ENCODE results near the gene NAPA. TPM values are rescaled to one million over a fixed set of nuclear protein-coding genes. Genes with fewer than 3 reads are reported as not detected.

NAPA gene
- total RNA-seq, 1 experiment from 2014 or later, result 61.3 TPM

DNA sequence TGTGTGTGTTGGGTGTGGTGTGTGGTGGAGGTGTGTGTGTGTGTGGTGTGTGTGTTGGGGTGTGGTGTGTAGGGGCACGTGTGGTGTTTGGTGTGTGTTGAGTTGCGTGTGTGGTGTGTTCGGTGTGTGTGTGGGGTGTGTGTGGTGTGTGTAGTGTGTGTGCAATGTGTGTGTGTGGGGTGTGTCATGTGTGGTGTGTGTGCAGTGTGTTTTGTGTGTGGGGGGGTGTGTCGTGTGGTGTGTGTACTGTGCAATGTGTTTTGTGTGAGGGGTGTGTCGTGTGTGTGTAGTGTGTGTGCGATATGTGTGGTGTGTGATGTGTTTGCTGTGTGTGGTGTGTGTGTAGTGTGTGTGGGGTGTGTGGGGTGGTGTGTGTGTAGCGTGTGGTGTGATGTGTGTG lies 24.8 kb downstream of the NAPA start:
- TF ChIP-seq CTCF (IDR thresholded peaks at IDR 0.05) (no peak), RELA (CRISPR knock-in tag; IDR thresholded peaks at IDR 0.05; ENCODE audit: borderline replicate concordance) (no peak), ZNF219 (CRISPR knock-in tag; IDR thresholded peaks at IDR 0.05; ENCODE audit: borderline replicate concordance) (no peak), ZNF121 (CRISPR knock-in tag; IDR thresholded peaks at IDR 0.05) (no peak), EMX1 (CRISPR knock-in tag; IDR thresholded peaks at IDR 0.05) (no peak), CBFB (CRISPR knock-in tag; IDR thresholded peaks at IDR 0.05; ENCODE audit: low read depth) (no peak), SMAD4 (CRISPR knock-in tag; IDR thresholded peaks at IDR 0.05) (no peak), E2F5 (CRISPR knock-in tag; IDR thresholded peaks at IDR 0.05) (no peak), KAT7 (CRISPR knock-in tag; IDR thresholded peaks at IDR 0.05; ENCODE audit: borderline replicate concordance) (no peak), ERG (CRISPR knock-in tag; IDR thresholded peaks at IDR 0.05) (no peak), ZNF263 (CRISPR knock-in tag; IDR thresholded peaks at IDR 0.05; ENCODE audit: low read depth) (no peak), NFE2L1 (CRISPR knock-in tag; IDR thresholded peaks at IDR 0.05) (no peak)
- TF ChIP-seq, protein P1, sequence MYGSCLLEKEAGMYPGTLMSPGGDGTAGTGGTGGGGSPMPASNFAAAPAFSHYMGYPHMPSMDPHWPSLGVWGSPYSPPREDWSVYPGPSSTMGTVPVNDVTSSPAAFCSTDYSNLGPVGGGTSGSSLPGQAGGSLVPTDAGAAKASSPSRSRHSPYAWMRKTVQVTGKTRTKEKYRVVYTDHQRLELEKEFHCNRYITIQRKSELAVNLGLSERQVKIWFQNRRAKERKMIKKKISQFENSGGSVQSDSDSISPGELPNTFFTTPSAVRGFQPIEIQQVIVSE (CRISPR knock-in tag; IDR thresholded peaks at IDR 0.05; ENCODE audit: borderline replicate concordance), result no peak
- TF ChIP-seq, protein P2, sequence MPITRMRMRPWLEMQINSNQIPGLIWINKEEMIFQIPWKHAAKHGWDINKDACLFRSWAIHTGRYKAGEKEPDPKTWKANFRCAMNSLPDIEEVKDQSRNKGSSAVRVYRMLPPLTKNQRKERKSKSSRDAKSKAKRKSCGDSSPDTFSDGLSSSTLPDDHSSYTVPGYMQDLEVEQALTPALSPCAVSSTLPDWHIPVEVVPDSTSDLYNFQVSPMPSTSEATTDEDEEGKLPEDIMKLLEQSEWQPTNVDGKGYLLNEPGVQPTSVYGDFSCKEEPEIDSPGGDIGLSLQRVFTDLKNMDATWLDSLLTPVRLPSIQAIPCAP (CRISPR knock-in tag; IDR thresholded peaks at IDR 0.05), result no peak
- ChIA-PET CTCF (interaction anchor here (1.2 kb wide), 1 partner anchor 25 kb away, joined by 3 read pairs; the partner anchor contains the start of gene NAPA), POLR2A (no interaction called here)
- peaks cover 5% of the 10 kb centered on the region; the same call in 1 of the 2 replicates for H3K36me3 Mint-ChIP-seq
- ATAC-seq (no peak), DNase-seq (ENCODE audit: low spot score) (no peak)
- no peaks in the 10 kb centered on the region for H3K9me3 Mint-ChIP-seq
- H3K4me1 Mint-ChIP-seq, result peaks cover 5% of the 10 kb centered on the region
- H3K27ac Mint-ChIP-seq, result peak overlapping the region; percentile 80
- H3K27me3 Mint-ChIP-seq (ENCODE audit: low read depth), result no peaks in the 10 kb centered on the region
- no peak overlapping the region for H3K4me3 Mint-ChIP-seq

- Mint-ChIP-seq H3K27me3 (ENCODE audit: low read depth) (no peaks in the 10 kb centered on the region), H3K27ac (no peak overlapping the region; the same call in 1 of the 2 replicates), H3K4me3 (no peak overlapping the region), H3K36me3 (peaks cover 5% of the 10 kb centered on the region; the same call in 1 of the 2 replicates), H3K9me3 (no peaks in the 10 kb centered on the region), H3K4me1 (peaks cover 10% of the 10 kb centered on the region)
- ChIA-PET POLR2A (no interaction called here), CTCF (interaction anchor here (0.8 to 1.6 kb wide), 2 partner anchors 52 to 427 kb away, joined by 3 to 5 read pairs; no protein-coding TSS in a partner anchor)
- DNase-seq (ENCODE audit: low spot score) (no peak), ATAC-seq (no peak)
- TF ChIP-seq CBFB (CRISPR knock-in tag; IDR thresholded peaks at IDR 0.05; ENCODE audit: low read depth) (no peak), RORB (CRISPR knock-in tag; IDR thresholded peaks at IDR 0.05) (no peak), OVOL2 (CRISPR knock-in tag; IDR thresholded peaks at IDR 0.05; ENCODE audit: borderline replicate concordance) (no peak), SMAD4 (CRISPR knock-in tag; IDR thresholded peaks at IDR 0.05) (no peak), E2F5 (CRISPR knock-in tag; IDR thresholded peaks at IDR 0.05) (no peak), ZBTB43 (CRISPR knock-in tag; IDR thresholded peaks at IDR 0.05) (no peak), IRF2 (CRISPR knock-in tag; IDR thresholded peaks at IDR 0.05; ENCODE audit: borderline replicate concordance, low read depth) (no peak), ZNF138 (CRISPR knock-in tag; conservative IDR thresholded peaks at IDR 0.05) (no peak), FOXK1 (CRISPR knock-in tag; IDR thresholded peaks at IDR 0.05) (no peak), ZNF396 (CRISPR knock-in tag; IDR thresholded peaks at IDR 0.05; ENCODE audit: borderline replicate concordance) (no peak), ZNF281 (CRISPR knock-in tag; IDR thresholded peaks at IDR 0.05) (no peak), ATF1 (CRISPR knock-in tag; IDR thresholded peaks at IDR 0.05) (no peak)
Measured at GRCh38 chr19:47489072-47489914, 25.6 kb downstream of the NAPA start.
